GM21447 (cell line): Measurements from ENCODE around the gene SET.
A peak's percentile ranks its signal among the peaks of the same experiment; 100 is the strongest.
"Not testable (repeated sequence)": the region's sequence is repeated elsewhere in the genome, so short reads cannot be mapped to it uniquely, and the experiment has no call there.

Experiments used
- ATAC-seq: cut with Tn5 transposase; IDR thresholded peaks from one replicate; pipeline ENCODE4 v1.9.1; 2021; ENCODE audit not compliant: unreplicated experiment

The SET gene

GRCh38 chr9:128685636-128686489 is 3.2 kb upstream of the SET start:
- no peak for ATAC-seq

DNA sequence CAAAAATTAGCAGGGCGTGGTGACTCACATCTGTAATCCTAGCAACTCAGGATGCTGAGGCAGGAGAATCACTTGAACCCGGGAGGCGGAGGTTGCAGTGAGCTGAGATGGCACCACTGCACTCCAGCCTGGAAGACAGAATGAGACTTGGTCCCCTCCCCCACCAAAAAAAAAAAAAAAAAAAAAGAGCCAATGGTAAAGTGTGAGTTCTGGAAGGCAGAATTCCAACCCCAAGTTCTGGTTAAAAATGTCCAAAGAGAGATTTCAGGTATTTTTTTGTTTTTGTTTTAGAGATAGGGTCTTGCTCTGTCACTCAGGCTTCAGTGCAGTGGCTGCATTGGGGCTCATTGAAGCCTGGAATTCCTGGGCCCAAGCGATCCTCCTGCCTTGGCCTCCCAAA is 1.6 kb upstream of the SET start:
- ATAC-seq: no peak

- ATAC-seq: no peak
Measured at GRCh38 chr9:128689293-128689774, 312 bp downstream of the SET start.

- ATAC-seq: no peak
Measured at GRCh38 chr9:128689820-128690683, 1.0 kb downstream of the SET start.

DNA sequence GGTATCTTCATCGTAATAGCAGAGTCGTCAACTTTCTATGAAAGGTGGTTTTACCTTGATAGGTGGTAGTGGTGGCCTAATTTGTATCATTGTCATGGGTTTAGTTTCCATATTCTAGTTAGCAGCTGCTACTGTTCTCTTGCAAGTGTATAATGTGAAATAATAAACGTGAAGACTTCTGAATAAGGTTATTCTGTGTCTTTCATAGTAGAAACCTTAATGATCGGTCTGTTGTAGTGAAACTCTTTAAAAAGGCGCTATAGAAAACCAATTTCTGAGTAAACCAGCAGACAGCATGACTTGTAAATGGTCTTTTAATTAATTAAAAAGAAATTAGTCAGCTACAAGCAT is 1.6 kb downstream of the SET start:
- ATAC-seq: no peak

- ATAC-seq: not testable (repeated sequence)
Measured at GRCh38 chr9:128693738-128694137, 4.7 kb downstream of the SET start.

- no peak for ATAC-seq
Measured at GRCh38 chr9:128694344-128694743, 5.3 kb downstream of the SET start.

DNA sequence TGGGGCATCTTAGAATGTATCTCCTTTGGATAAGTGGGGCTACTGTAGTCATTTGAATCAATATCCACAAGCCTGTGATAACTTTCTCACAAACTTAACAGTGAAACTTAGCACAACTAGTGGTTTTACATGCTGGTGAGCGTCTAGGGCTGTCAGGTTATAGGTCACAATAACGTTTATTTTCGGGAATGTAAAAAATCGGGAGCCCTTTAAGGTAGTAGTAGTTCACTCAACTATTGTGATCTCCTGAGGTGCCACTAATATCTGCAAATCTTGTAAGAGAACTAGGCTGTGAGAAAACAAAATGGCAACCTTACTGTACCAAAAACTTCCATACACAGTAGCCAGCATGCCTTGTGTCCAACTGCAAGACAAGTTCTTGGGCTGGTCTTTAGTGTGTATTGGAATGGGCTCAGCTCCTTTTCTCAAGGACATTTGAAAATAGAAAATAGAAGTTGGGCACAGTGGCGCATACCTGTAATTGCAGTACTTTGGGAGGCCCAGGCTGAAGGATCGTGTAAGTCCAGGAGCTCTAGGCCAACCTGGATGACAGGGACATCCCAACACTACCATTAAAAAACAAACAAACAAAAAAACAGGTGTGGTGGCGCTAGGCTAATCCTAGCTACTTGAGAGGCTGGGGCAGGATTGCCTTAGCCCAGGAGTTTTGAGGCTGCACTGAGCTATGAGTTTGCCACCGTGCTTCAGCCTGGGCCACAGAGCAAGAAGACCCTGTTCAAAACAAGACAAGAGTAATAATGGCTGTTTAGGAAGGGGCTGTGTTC is 8.1 kb downstream of the SET start:
- no peak for ATAC-seq

GRCh38 chr9:128699096-128699795 is 10.2 kb downstream of the SET start:
- ATAC-seq: not testable (repeated sequence)

DNA sequence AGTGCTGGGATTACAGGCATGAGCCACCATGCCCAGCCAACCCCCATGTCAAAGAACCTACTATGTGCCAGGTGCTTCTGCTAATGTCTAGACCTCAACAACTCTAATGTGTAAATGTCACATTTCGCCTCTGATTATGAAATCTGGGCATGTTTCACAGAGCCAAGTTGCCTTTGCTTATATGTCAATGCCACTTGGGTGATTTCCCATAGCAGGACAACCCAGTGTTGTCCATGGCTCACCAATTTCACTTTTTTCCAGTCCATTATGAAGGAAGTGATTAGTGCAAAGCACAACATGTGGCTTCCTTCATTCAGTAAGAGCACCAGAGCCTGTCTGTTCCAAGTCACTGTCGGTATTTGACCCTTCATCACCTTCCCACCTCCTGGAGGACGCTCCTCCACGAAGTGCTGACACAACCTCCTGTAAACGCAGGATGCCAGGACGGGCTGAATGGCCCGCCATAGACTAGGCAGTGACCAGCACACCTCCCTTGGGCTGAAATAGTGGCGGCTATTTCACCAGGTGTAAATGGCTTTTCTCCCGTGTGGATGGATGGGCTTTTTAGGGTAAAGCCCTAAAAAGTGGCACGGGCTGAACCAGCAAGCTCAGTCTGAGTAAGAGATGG is 12.3 kb downstream of the SET start:
- no peak for ATAC-seq

- peak; percentile 72 for ATAC-seq
Measured at GRCh38 chr9:128702445-128702948, 13.5 kb downstream of the SET start, which contains the start of gene PKN3. TSS of gene PKN3 (plus strand) at chr9:128702503. CDS start at chr9:128702916, 413 bp downstream.

- ATAC-seq: no peak
Measured at GRCh38 chr9:128702949-128703615, 14.1 kb downstream of the SET start.

- no peak for ATAC-seq
Measured at GRCh38 chr9:128703616-128704355, 14.8 kb downstream of the SET start.

- no peak for ATAC-seq
Measured at GRCh38 chr9:128704356-128704670, 15.3 kb downstream of the SET start.

DNA sequence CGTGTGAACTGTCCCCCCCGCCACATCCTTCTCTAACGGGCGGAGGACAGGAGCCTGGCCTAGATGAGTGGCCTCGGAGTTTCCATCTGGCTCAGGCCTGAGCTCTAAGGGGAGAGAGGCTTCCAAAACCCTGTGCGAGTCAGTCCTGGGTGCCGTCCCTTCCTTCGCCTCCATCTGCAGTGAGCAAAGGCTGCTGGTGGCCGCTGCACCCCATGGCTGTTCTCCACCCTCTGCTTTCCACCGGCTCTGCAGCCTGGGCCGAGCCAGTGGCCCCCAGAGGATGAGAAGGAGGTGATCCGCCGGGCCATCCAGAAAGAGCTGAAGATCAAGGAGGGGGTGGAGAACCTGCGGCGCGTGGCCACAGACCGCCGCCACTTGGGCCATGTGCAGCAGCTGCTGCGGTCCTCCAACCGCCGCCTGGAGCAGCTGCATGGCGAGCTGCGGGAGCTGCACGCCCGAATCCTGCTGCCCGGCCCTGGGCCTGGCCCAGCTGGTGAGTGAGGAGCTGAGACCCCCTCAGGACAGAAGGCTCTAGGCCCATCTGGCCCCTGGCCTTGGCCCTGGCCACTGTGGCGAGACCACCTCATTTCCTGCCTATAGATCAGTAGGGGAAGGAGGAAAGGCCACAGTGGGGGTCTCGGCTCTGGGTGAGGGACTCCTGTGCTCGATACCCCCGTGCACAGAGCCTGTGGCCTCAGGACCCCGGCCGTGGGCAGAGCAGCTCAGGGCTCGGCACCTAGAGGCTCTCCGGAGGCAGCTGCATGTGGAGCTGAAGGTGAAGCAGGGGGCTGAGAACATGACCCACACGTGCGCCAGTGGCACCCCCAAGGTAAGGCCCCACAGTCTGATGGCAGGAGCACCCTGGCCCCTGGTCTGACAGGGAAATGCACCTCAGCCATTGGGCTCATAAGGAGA is 16.3 kb downstream of the SET start:
- no peak for ATAC-seq

GRCh38 chr9:128706045-128706444 is 17.0 kb downstream of the SET start:
- no peak for ATAC-seq

DNA sequence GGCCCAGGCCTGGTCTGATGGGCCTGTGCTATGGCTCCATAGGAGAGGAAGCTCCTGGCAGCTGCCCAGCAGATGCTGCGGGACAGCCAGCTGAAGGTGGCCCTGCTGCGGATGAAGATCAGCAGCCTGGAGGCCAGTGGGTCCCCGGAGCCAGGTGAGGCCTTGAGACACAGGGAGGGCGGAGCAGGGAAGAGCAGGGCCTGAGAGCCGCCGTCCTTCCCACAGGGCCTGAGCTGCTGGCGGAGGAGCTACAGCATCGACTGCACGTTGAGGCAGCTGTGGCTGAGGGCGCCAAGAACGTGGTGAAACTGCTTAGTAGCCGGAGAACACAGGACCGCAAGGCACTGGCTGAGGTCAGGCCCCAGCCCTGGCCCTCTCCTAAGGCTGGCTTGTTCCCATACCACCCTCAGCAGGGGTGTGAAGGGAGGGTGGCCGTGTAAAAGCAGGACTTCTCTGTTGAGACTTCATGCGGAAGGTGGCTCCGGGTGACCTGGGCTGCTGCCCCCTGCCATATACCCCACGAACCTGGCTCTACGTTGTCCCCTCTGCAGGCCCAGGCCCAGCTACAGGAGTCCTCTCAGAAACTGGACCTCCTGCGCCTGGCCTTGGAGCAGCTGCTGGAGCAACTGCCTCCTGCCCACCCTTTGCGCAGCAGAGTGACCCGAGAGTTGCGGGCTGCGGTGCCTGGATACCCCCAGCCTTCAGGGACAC is 17.8 kb downstream of the SET start:
- ATAC-seq: no peak
